Right lobe of liver (tissue), 6 donors: ENCODE results near the gene OSMR. TPM values are rescaled to one million over a fixed set of nuclear protein-coding genes. Genes with fewer than 3 reads are reported as not detected.

ENCODE experiments used
- ATAC-seq, 4 donors: fragments of 200-7000 bp; cut with Tn5 transposase; one replicate each; pipeline ENCODE4 v1.9.1; 2020; ENCODE audit warnings: mild to moderate bottlenecking in 4 of 4, moderate library complexity in 4 of 4
- DNase-seq, 3 donors: peaks; one replicate each; pipeline ENCODE4 v3.0.0-alpha.2; 2020
- H3K27ac ChIP-seq, 3 donors: fragments of 200-600 bp; one replicate each; pipeline ENCODE4 v1.8.0; 2022
- H3K27me3 ChIP-seq, 2 donors: fragments of 200-600 bp; one replicate each; pipeline ENCODE4 v1.8.0; 2022
- H3K36me3 ChIP-seq, 4 donors: fragments of 200-600 bp; sonication (generic) in 1 of 4; one replicate each; pipeline versions ENCODE4 v1.5.1 to v1.8.0; 2017 to 2022; ENCODE audit warnings: control low read depth in 1 of 4
- H3K4me1 ChIP-seq, 4 donors: fragments of 200-600 bp; sonication (generic) in 1 of 4; one replicate each; pipeline versions ENCODE4 v1.5.1 to v1.8.0; 2017 to 2022; ENCODE audit warnings: control low read depth in 1 of 4
- H3K4me3 ChIP-seq, 3 donors: fragments of 200-600 bp; one replicate each; pipeline ENCODE4 v1.8.0; 2022
- H3K9me3 ChIP-seq, 4 donors: fragments of 200-600 bp; sonication (generic) in 1 of 4; one replicate each; pipeline versions ENCODE4 v1.5.1 to v1.8.0; 2017 to 2022; ENCODE audit warnings: control low read depth in 1 of 4
- POLR2A ChIP-seq: fragments of 450-650 bp; IDR thresholded peaks from one replicate; pipeline ENCODE4 v1.6.1; 2017; ENCODE audit warnings: antibody characterized with exemption, mild to moderate bottlenecking
- WGBS: methylation state at CpG from one replicate; pipeline ENCODE4 v1.1.6; 2018; ENCODE audit warnings: low coverage, low lambda C conversion rate; ENCODE audit not compliant: insufficient coverage; ENCODE audit errors: missing lambda C conversion rate; 5-methylcytosine and 5-hydroxymethylcytosine counted together
- intact Hi-C, 2 donors: fragments of 100-400 bp; cut with DNase I; formaldehyde crosslinking; loops; one replicate each; pipeline versions ENCODE4 v1.11.2 to v1.14.1; 2022
- total RNA-seq, 6 experiments: library from RNA; depleted of rRNA in 2 of 6; stranded (reverse); fragments of >200 nt in 2 of 6; fragmentation: NEBNext Ultra II Directional in 3 of 6; extraction: Animal tissue kit (Norgen Biotek cat#: 25700) in 3 of 6; gene quantifications; one replicate each; pipeline versions ENCODE4 v1.1.0 to v1.2.4, GENCODE V29; 2016 to 2023
- TF ChIP-seq, protein P1 (sequence below), 4 donors: fragments of 200-600 bp in 3 of 4; fragments of 450-650 bp in 1 of 4; IDR thresholded peaks; one replicate each; pipeline versions ENCODE4 v1.5.1 to v1.8.0; 2016 to 2022; ENCODE audit warnings: antibody characterized with exemption in 4 of 4, mild to moderate bottlenecking in 2 of 4
- donor health status: DM: no; HTN: yes; CAD: no.
- donor health status: DM: no; HTN: no; CAD: no.
- donor health status: DM: no; HTN: no; CAD: no.
- donor health status: DM: no; HTN: yes; CAD: no.
- donor health status: DM: no; HTN: yes; CAD: no.

OSMR gene
- total RNA-seq, 6 experiments from 2014 or later: 3.9 to 44.8 (median 12.2) TPM

DNA sequence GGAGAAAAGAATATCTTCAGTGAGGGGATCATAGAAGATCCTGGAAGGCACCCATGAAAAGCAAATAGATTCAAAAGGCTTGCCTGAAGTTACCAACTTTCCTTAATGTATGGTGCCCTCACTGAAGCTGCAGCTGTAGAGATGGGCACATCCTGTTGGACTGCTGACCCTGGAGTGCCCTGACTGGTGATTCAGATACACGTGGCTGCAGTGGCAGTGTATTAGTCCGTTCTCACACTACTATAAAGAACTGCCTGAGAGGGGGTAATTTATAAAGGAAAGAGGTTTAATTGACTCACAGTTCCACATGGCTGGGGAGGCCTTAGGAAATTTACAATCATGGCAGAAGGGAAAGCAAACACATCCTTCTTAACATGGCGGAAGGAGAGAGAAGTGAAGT is 80.3 kb downstream of the OSMR start:
- no peaks in the 10 kb centered on the region for H3K27me3 ChIP-seq
- no peak overlapping the region for H3K27ac ChIP-seq
- WGBS: 100% methylated on average over 1 of the region's 3 CpGs
- DNase-seq (no peak), ATAC-seq (no peak)
- intact Hi-C loops: no loop called here
- TF ChIP-seq, protein P1, sequence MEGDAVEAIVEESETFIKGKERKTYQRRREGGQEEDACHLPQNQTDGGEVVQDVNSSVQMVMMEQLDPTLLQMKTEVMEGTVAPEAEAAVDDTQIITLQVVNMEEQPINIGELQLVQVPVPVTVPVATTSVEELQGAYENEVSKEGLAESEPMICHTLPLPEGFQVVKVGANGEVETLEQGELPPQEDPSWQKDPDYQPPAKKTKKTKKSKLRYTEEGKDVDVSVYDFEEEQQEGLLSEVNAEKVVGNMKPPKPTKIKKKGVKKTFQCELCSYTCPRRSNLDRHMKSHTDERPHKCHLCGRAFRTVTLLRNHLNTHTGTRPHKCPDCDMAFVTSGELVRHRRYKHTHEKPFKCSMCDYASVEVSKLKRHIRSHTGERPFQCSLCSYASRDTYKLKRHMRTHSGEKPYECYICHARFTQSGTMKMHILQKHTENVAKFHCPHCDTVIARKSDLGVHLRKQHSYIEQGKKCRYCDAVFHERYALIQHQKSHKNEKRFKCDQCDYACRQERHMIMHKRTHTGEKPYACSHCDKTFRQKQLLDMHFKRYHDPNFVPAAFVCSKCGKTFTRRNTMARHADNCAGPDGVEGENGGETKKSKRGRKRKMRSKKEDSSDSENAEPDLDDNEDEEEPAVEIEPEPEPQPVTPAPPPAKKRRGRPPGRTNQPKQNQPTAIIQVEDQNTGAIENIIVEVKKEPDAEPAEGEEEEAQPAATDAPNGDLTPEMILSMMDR (IDR thresholded peaks at IDR 0.05): no peak
- no peak for TF ChIP-seq POLR2A
- peaks cover 0 to 8% (median 4%) of the 10 kb centered on the region in 4 donors for H3K36me3 ChIP-seq
- H3K9me3 ChIP-seq: no peaks in the 10 kb centered on the region
- no peak overlapping the region for H3K4me3 ChIP-seq
- H3K4me1 ChIP-seq: no peaks in the 10 kb centered on the region

DNA sequence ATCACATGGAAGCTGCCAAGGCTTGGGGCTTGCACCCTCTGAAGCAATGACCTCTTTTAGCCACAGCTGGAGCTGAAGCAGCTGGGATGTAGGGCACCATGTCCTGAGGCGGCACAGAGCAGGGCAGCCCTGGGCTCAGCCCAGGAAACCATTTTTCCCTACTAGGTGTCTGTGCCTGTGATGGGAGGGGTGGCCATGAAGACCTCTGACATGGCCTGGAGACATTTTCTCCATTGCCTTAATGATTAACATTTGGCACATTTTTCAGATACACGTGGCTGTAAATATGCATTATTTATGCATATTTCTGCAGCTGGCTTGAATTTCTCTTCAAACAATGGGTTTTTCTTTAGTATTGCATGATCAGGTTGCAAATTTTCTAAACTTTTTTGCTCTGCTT is 81.7 kb downstream of the OSMR start:
- no peak for ATAC-seq
- no peak overlapping the region for H3K27ac ChIP-seq
- no peaks in the 10 kb centered on the region for H3K4me1 ChIP-seq
- intact Hi-C loops: no loop called here
- TF ChIP-seq POLR2A: no peak
- TF ChIP-seq, protein P1 (IDR thresholded peaks at IDR 0.05): no peak
- no peaks in the 10 kb centered on the region for H3K27me3 ChIP-seq
- no peaks in the 10 kb centered on the region for H3K9me3 ChIP-seq
- no peak for DNase-seq
- H3K4me3 ChIP-seq: no peak overlapping the region
- WGBS: 85% methylated on average over 2 of the region's 2 CpGs
- peaks cover 0 to 8% (median 3%) of the 10 kb centered on the region in 4 donors for H3K36me3 ChIP-seq

DNA sequence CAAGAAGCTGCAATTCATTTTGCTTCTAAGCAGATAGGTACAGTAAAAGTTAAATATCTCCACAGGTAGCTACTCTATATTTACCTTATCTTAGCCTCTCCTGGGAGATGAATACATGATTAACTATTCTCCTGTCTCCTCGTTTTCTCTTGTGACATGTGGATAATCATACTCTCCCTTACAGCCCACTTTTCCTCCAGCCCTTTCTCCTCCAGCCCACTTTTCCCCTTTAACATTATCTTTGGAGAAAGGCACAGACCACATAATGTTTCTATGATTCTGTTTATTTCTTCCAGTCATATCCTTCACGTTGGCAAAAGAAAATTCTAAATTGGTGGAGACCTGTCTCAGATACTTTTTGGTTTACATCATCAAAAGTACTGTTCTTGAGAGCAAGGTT is 84.0 kb downstream of the OSMR start:
- Histone ChIP-seq H3K9me3 (no peaks in the 10 kb centered on the region), H3K4me3 (no peak overlapping the region), H3K27ac (no peak overlapping the region), H3K4me1 (no peaks in the 10 kb centered on the region), H3K36me3 (peaks cover 0 to 7% (median 3%) of the 10 kb centered on the region in 4 donors), H3K27me3 (no peaks in the 10 kb centered on the region)
- 38% methylated on average over 2 of the region's 2 CpGs for WGBS
- intact Hi-C loops: no loop called here
- DNase-seq (no peak), ATAC-seq (no peak)
- TF ChIP-seq, protein P1 (IDR thresholded peaks at IDR 0.05): no peak
- no peak for TF ChIP-seq POLR2A

DNA sequence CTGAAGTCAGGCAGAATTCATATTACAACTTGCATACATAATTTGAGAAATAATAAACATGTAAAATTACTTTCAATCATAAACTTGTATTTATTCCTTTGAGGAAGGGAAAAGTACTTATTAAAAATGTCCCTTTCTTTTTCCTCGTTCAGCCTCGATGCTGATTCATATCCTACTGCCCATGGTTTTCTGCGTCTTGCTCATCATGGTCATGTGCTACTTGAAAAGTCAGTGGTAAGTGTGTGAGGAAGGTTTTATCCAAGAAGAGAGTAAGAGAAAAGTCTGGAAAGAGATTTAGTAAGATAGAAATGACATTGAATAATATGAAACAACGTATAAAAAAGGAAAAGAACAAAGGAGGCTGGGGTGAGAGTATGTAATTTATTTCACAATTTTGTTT is 85.9 kb downstream of the OSMR start:
- no peak overlapping the region for H3K4me3 ChIP-seq
- DNase-seq: no peak
- TF ChIP-seq, protein P1 (IDR thresholded peaks at IDR 0.05): no peak
- TF ChIP-seq POLR2A: no peak
- H3K27ac ChIP-seq: no peak overlapping the region
- peaks cover 0 to 6% (median 3%) of the 10 kb centered on the region in 4 donors for H3K36me3 ChIP-seq
- ATAC-seq: no peak
- H3K9me3 ChIP-seq: no peaks in the 10 kb centered on the region
- intact Hi-C loops: no loop called here
- no peaks in the 10 kb centered on the region for H3K4me1 ChIP-seq
- WGBS: 79% methylated on average over 4 of the region's 4 CpGs
- no peaks in the 10 kb centered on the region for H3K27me3 ChIP-seq

- WGBS: 47% methylated on average over 1 of the region's 4 CpGs
- ATAC-seq (no peak), DNase-seq (no peak)
- H3K9me3 ChIP-seq: no peaks in the 10 kb centered on the region
- no peaks in the 10 kb centered on the region for H3K27me3 ChIP-seq
- no peak overlapping the region for H3K4me3 ChIP-seq
- no peaks in the 10 kb centered on the region for H3K4me1 ChIP-seq
- intact Hi-C loops: no loop called here
- H3K27ac ChIP-seq: no peak overlapping the region
- H3K36me3 ChIP-seq: peaks cover 0 to 9% (median 3%) of the 10 kb centered on the region in 4 donors
- no peak for TF ChIP-seq POLR2A
- TF ChIP-seq, protein P1 (IDR thresholded peaks at IDR 0.05): no peak
Measured at GRCh38 chr5:38932854-38933408, 87.1 kb downstream of the OSMR start.
